ENCODE data around the gene NFYA. TPM values are rescaled to one million over a fixed set of nuclear protein-coding genes. Genes with fewer than 3 reads are reported as not detected.
A peak's percentile ranks its signal among the peaks of the same experiment; 100 is the strongest.

The NFYA gene
- total and polyA plus RNA-seq, 2 of the 13 experiments (the other 11 are each of a cell fraction or from before 2014, with no cell fraction given) = 16.0 to 22.9 TPM

DNA sequence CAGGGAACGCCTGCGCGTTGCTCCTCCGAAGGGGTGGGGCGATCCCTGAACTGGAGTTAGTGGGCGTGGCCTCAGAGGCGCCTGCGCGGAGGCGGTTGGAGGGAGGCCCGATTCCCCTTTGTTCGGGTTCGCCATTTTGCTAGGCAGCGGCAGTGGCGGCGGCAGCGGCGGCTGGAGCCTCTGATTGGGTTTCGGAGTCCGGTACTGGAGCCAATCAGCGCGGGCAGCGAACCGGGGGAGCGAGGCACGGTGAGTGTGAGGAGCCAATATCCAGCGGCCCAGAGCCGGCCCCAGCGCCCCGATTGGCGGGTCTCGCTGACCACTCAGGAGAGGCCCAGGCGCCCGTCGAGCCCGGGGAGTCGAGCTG lies at the start of gene NFYA (continued):
- TF ChIP-seq, protein P1, sequence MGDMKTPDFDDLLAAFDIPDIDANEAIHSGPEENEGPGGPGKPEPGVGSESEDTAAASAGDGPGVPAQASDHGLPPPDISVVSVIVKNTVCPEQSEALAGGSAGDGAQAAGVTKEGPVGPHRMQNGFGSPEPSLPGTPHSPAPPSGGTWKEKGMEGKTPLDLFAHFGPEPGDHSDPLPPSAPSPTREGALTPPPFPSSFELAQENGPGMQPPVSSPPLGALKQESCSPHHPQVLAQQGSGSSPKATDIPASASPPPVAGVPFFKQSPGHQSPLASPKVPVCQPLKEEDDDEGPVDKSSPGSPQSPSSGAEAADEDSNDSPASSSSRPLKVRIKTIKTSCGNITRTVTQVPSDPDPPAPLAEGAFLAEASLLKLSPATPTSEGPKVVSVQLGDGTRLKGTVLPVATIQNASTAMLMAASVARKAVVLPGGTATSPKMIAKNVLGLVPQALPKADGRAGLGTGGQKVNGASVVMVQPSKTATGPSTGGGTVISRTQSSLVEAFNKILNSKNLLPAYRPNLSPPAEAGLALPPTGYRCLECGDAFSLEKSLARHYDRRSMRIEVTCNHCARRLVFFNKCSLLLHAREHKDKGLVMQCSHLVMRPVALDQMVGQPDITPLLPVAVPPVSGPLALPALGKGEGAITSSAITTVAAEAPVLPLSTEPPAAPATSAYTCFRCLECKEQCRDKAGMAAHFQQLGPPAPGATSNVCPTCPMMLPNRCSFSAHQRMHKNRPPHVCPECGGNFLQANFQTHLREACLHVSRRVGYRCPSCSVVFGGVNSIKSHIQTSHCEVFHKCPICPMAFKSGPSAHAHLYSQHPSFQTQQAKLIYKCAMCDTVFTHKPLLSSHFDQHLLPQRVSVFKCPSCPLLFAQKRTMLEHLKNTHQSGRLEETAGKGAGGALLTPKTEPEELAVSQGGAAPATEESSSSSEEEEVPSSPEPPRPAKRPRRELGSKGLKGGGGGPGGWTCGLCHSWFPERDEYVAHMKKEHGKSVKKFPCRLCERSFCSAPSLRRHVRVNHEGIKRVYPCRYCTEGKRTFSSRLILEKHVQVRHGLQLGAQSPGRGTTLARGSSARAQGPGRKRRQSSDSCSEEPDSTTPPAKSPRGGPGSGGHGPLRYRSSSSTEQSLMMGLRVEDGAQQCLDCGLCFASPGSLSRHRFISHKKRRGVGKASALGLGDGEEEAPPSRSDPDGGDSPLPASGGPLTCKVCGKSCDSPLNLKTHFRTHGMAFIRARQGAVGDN (CRISPR knock-in tag; IDR thresholded peaks at IDR 0.05) = no peak
- TF ChIP-seq ZNF572 (CRISPR knock-in tag; IDR thresholded peaks at IDR 0.05) (no peak), ERF (CRISPR knock-in tag; IDR thresholded peaks at IDR 0.05) (0 out of 2 replicates have a peak, but pooled peaks have one; percentile 8), HOXA9 (CRISPR knock-in tag; IDR thresholded peaks at IDR 0.05; ENCODE audit: borderline replicate concordance) (no peak), ELF3 (CRISPR knock-in tag; IDR thresholded peaks at IDR 0.05) (no peak), ZNF790 (CRISPR knock-in tag; IDR thresholded peaks at IDR 0.05; ENCODE audit: borderline replicate concordance) (no peak), GABPB1 (CRISPR knock-in tag; IDR thresholded peaks at IDR 0.05) (no peak), ZFP41 (CRISPR knock-in tag; IDR thresholded peaks at IDR 0.05; ENCODE audit: borderline replicate concordance) (no peak), KLF15 (CRISPR knock-in tag; IDR thresholded peaks at IDR 0.05; ENCODE audit: borderline replicate concordance) (no peak), ZSCAN31 (CRISPR knock-in tag; IDR thresholded peaks at IDR 0.05; ENCODE audit: low read depth) (no peak), DMAP1 (CRISPR knock-in tag; IDR thresholded peaks at IDR 0.05) (no peak), JARID2 (CRISPR knock-in tag; IDR thresholded peaks at IDR 0.05; ENCODE audit: insufficient replicate concordance) (no peak), PAWR (CRISPR knock-in tag; IDR thresholded peaks at IDR 0.05; ENCODE audit: borderline replicate concordance) (no peak), NFE2L1 (CRISPR knock-in tag; IDR thresholded peaks at IDR 0.05; ENCODE audit: borderline replicate concordance) (no peak), POLR2G (IDR thresholded peaks at IDR 0.05; ENCODE audit: low read depth, low read length) (peak; percentile 3; the same call in 1 of the 2 replicates)
- TF ChIP-seq, protein P2, sequence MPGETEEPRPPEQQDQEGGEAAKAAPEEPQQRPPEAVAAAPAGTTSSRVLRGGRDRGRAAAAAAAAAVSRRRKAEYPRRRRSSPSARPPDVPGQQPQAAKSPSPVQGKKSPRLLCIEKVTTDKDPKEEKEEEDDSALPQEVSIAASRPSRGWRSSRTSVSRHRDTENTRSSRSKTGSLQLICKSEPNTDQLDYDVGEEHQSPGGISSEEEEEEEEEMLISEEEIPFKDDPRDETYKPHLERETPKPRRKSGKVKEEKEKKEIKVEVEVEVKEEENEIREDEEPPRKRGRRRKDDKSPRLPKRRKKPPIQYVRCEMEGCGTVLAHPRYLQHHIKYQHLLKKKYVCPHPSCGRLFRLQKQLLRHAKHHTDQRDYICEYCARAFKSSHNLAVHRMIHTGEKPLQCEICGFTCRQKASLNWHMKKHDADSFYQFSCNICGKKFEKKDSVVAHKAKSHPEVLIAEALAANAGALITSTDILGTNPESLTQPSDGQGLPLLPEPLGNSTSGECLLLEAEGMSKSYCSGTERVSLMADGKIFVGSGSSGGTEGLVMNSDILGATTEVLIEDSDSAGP (CRISPR knock-in tag; IDR thresholded peaks at IDR 0.05; ENCODE audit: borderline replicate concordance) = no peak; the same call in 1 of the 2 replicates
- TF ChIP-seq, protein P3, sequence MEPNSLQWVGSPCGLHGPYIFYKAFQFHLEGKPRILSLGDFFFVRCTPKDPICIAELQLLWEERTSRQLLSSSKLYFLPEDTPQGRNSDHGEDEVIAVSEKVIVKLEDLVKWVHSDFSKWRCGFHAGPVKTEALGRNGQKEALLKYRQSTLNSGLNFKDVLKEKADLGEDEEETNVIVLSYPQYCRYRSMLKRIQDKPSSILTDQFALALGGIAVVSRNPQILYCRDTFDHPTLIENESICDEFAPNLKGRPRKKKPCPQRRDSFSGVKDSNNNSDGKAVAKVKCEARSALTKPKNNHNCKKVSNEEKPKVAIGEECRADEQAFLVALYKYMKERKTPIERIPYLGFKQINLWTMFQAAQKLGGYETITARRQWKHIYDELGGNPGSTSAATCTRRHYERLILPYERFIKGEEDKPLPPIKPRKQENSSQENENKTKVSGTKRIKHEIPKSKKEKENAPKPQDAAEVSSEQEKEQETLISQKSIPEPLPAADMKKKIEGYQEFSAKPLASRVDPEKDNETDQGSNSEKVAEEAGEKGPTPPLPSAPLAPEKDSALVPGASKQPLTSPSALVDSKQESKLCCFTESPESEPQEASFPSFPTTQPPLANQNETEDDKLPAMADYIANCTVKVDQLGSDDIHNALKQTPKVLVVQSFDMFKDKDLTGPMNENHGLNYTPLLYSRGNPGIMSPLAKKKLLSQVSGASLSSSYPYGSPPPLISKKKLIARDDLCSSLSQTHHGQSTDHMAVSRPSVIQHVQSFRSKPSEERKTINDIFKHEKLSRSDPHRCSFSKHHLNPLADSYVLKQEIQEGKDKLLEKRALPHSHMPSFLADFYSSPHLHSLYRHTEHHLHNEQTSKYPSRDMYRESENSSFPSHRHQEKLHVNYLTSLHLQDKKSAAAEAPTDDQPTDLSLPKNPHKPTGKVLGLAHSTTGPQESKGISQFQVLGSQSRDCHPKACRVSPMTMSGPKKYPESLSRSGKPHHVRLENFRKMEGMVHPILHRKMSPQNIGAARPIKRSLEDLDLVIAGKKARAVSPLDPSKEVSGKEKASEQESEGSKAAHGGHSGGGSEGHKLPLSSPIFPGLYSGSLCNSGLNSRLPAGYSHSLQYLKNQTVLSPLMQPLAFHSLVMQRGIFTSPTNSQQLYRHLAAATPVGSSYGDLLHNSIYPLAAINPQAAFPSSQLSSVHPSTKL (CRISPR knock-in tag; IDR thresholded peaks at IDR 0.05) = no peak
- TF ChIP-seq, protein P4, sequence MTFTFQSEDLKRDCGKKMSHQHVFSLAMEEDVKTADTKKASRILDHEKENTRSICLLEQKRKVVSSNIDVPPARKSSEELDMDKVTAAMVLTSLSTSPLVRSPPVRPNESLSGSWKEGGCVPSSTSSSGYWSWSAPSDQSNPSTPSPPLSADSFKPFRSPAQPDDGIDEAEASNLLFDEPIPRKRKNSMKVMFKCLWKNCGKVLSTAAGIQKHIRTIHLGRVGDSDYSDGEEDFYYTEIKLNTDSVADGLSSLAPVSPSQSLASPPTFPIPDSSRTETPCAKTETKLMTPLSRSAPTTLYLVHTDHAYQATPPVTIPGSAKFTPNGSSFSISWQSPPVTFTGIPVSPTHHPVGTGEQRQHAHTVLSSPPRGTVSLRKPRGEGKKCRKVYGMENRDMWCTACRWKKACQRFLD (CRISPR knock-in tag; IDR thresholded peaks at IDR 0.05; ENCODE audit: borderline replicate concordance) = no peak
